ENCODE data around the gene TCHH.

GRCh38 chr1:152108882-152109222, 6.4 kb downstream of the TCHH start:
- TF ChIP-seq, protein P1, sequence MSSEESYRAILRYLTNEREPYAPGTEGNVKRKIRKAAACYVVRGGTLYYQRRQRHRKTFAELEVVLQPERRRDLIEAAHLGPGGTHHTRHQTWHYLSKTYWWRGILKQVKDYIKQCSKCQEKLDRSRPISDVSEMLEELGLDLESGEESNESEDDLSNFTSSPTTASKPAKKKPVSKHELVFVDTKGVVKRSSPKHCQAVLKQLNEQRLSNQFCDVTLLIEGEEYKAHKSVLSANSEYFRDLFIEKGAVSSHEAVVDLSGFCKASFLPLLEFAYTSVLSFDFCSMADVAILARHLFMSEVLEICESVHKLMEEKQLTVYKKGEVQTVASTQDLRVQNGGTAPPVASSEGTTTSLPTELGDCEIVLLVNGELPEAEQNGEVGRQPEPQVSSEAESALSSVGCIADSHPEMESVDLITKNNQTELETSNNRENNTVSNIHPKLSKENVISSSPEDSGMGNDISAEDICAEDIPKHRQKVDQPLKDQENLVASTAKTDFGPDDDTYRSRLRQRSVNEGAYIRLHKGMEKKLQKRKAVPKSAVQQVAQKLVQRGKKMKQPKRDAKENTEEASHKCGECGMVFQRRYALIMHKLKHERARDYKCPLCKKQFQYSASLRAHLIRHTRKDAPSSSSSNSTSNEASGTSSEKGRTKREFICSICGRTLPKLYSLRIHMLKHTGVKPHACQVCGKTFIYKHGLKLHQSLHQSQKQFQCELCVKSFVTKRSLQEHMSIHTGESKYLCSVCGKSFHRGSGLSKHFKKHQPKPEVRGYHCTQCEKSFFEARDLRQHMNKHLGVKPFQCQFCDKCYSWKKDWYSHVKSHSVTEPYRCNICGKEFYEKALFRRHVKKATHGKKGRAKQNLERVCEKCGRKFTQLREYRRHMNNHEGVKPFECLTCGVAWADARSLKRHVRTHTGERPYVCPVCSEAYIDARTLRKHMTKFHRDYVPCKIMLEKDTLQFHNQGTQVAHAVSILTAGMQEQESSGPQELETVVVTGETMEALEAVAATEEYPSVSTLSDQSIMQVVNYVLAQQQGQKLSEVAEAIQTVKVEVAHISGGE (CRISPR knock-in tag; IDR thresholded peaks at IDR 0.05): no peak
- TF ChIP-seq, protein P2, sequence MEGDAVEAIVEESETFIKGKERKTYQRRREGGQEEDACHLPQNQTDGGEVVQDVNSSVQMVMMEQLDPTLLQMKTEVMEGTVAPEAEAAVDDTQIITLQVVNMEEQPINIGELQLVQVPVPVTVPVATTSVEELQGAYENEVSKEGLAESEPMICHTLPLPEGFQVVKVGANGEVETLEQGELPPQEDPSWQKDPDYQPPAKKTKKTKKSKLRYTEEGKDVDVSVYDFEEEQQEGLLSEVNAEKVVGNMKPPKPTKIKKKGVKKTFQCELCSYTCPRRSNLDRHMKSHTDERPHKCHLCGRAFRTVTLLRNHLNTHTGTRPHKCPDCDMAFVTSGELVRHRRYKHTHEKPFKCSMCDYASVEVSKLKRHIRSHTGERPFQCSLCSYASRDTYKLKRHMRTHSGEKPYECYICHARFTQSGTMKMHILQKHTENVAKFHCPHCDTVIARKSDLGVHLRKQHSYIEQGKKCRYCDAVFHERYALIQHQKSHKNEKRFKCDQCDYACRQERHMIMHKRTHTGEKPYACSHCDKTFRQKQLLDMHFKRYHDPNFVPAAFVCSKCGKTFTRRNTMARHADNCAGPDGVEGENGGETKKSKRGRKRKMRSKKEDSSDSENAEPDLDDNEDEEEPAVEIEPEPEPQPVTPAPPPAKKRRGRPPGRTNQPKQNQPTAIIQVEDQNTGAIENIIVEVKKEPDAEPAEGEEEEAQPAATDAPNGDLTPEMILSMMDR (IDR thresholded peaks at IDR 0.05 in 2 of 3, conservative IDR thresholded peaks at IDR 0.05 in 1 of 3; ENCODE audit: control insufficient read depth in 2 of 3, extremely low read depth in 1 of 3, insufficient read depth in 1 of 3, low read depth in 3 of 3, low read length in 3 of 3): no peak
